NCI-H2171 (cell line): ENCODE data around the gene FBXL16.

Experiments used
- DNase-seq: peaks from one replicate; lab custom pipeline; 2025; lab: John Stamatoyannopoulos, UW

FBXL16 gene

GRCh38 chr16:734981-735881 lies 29.6 kb upstream of the FBXL16 start:
- no peak for DNase-seq

- DNase-seq = no peak
These were observed 28.8 kb upstream of the FBXL16 start for GRCh38 chr16:734208-734980.

- DNase-seq = no peak
These were observed 28.0 kb upstream of the FBXL16 start for GRCh38 chr16:733382-734207.

GRCh38 chr16:732936-733335 lies 27.3 kb upstream of the FBXL16 start:
- no peak for DNase-seq

- DNase-seq = no peak
These were observed 26.7 kb upstream of the FBXL16 start for GRCh38 chr16:732332-732731.

GRCh38 chr16:730666-731509 lies 25.3 kb upstream of the FBXL16 start:
- DNase-seq = no peak

GRCh38 chr16:729768-730665 lies 24.4 kb upstream of the FBXL16 start:
- no peak for DNase-seq

GRCh38 chr16:728890-729744 lies 23.5 kb upstream of the FBXL16 start:
- DNase-seq = no peak

GRCh38 chr16:728131-728889 lies 22.7 kb upstream of the FBXL16 start:
- DNase-seq = peak; percentile 65

- DNase-seq = no peak
These were observed 21.8 kb upstream of the FBXL16 start for GRCh38 chr16:727291-727977.

GRCh38 chr16:726438-727290 lies 21.1 kb upstream of the FBXL16 start, which contains the start of the genes CCDC78 and HAGHL:
Gene CCDC78, minus strand, starts transcription at chr16:726443. Its CDS starts 76 bp downstream, at chr16:726367.
Gene HAGHL, plus strand, starts transcription at chr16:727106. Its CDS starts 404 bp downstream, at chr16:727510.
- no peak for DNase-seq

GRCh38 chr16:726188-726437 lies 20.5 kb upstream of the FBXL16 start:
- DNase-seq = no peak

GRCh38 chr16:725463-726187 lies 20.0 kb upstream of the FBXL16 start:
- peak; percentile 41 for DNase-seq

GRCh38 chr16:725041-725376 lies 19.4 kb upstream of the FBXL16 start:
- DNase-seq = no peak

GRCh38 chr16:724188-725040 lies 18.8 kb upstream of the FBXL16 start:
- no peak for DNase-seq

- no peak for DNase-seq
These were observed 18.1 kb upstream of the FBXL16 start for GRCh38 chr16:723695-724094.
